ENCODE measurements around the gene PHKB. TPM values are rescaled to one million over a fixed set of nuclear protein-coding genes. Genes with fewer than 3 reads are reported as not detected.
"Not testable (repeated sequence)": the region's sequence is repeated elsewhere in the genome, so short reads cannot be mapped to it uniquely, and the experiment has no call there.

Gene PHKB
- total RNA-seq, 1 donor from 2014 or later = 94.2 TPM

DNA sequence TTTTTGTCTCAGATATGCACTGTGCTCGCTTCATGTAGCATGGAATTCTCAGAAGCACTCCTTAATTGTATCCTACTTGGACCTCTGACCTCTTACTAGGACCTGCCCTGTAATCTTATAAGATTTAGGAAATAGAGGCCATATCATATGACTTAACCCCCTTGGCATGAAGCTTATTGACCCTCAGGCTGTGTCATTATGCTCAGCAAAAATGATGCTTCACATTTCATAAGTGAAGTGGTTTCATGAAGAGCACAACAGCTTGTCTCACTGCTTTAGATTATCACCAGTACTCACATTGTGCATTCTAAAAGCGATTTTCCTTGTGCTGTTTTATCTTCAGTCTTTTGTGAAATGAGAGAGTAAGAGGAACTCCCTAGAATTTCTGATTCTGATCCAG lies 6.4 kb downstream of the PHKB start:
- intact Hi-C loops (cut with DNase I) = no loop called here
- ATAC-seq (no peak), DNase-seq (ENCODE audit: low spot score) (no peak)

GRCh38 chr16:47468070-47468689 lies 7.0 kb downstream of the PHKB start:
- intact Hi-C loops (cut with DNase I); ATAC-seq; DNase-seq (ENCODE audit: low spot score): not testable (repeated sequence)

DNA sequence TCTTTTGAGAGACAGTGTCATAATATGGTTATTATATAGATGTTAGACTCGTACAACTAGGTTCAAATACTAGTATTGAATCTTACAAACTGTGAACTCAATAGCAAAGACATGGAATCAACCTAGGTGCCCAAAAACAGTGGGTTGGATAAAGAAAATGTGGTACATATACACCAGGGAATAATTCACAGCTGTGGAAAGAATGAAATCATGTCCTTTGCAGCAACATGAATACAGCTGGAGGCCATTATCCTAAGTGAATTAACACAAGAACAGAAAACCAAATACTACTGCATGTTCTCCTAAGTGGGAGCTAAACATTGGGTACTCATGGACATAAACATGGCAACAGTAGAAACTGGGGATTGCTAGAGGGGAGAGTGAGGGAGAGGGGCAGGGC lies 8.1 kb downstream of the PHKB start:
- no peak for ATAC-seq
- DNase-seq (ENCODE audit: low spot score) = no peak
- intact Hi-C loops (cut with DNase I) = no loop called here

DNA sequence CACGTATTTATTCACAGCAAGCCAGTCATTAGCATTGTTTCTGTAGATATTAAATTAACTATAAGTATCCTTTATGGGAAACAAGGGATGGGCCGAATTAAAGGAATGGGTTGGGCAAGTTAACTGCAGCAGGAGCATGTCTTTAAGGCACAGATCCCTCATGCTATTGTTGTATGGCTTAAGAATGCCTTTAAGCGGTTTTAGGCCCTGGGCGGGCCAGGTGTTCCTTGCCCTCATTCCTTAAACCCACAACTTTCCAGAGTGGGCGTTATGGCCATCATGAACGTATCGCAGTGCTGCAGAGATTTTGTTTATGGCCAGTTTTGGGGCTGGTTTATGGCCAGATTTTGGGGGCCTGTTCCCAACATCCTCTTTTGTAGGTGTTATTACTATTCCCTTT lies 9.1 kb downstream of the PHKB start:
- ATAC-seq = no peak
- DNase-seq (ENCODE audit: low spot score) = no peak
- intact Hi-C loops (cut with DNase I) = no loop called here

DNA sequence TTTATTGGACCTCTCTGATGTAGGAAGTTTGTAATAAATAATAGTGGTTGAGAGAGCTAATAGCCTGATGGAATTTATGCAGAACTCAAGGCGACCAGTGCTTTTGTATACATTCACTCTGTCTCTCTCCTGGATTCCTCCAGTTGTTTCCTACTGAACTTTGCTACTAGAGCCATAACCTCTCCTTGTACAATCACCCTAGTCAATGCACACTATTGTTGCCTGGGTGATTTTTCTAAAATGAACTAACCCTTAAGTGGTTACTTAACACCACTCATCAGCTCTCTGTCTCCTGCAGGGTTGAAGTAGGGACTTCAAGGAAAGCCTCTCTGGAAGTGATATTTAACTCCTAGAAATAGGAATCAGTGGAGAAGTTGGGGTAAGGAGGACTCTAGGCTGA lies 9.7 kb downstream of the PHKB start:
- intact Hi-C loops (cut with DNase I) = no loop called here
- DNase-seq (ENCODE audit: low spot score) = no peak
- ATAC-seq = no peak

DNA sequence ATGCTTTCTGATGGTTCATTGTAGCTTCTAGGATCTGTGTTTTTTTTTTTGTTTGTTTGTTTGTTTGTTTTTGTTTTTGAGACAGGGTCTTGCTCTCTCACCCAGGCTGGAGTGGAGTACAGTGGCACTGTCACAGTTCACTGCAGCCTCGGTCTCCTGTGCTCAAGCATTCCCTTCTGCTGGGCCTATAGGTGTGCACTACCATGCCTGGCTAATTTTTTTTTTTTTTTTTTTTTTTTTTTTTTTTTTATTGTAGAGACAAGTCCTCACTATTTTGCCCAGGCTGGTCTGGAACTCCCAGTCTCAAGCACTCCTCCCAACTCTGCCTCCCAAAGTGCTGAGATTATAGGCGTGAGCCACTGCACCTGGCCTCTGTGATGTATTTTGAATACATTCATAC lies 11.9 kb downstream of the PHKB start:
- DNase-seq (ENCODE audit: low spot score); ATAC-seq; intact Hi-C loops (cut with DNase I): not testable (repeated sequence)

DNA sequence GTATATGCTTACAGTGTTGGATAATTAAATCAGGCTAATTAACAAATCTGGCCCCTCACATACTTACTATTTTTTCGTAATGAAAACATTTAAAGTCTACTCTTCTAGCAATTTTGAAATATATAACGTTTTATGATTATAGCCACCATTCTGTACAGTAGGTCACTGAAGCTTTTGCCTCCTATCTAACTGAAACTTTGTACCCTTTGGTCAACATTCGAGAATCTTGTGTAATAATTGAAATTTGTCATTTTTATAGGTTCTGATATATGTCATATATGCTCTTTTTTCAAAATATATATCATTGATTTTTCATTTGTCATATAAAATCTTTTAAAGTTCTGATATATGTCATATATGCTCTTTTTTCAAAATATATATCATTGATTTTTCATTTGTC lies 12.7 kb downstream of the PHKB start:
- DNase-seq (ENCODE audit: low spot score) (no peak), ATAC-seq (no peak)
- intact Hi-C loops (cut with DNase I) = no loop called here

DNA sequence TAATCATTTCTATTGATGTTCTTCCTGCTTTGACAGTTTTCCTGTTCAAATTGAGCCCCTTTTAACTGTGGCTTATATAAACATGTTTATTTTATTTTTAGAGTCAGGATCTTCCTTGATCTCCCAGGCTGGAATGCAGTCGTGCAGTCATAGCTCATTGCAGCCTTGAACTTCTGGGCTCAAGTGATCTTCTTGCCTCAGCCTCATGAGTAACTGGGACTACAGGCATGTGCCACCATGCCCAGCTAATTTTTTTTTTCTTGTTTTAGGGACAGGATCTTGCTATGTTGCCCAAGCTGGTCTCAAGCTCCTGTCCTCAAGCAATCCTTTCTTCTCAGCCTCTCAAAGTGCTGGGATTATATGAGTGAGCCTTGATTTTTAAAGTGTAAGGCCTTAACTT lies 14.7 kb downstream of the PHKB start:
- DNase-seq (ENCODE audit: low spot score) (no peak), ATAC-seq (no peak)
- intact Hi-C loops (cut with DNase I) = no loop called here

DNA sequence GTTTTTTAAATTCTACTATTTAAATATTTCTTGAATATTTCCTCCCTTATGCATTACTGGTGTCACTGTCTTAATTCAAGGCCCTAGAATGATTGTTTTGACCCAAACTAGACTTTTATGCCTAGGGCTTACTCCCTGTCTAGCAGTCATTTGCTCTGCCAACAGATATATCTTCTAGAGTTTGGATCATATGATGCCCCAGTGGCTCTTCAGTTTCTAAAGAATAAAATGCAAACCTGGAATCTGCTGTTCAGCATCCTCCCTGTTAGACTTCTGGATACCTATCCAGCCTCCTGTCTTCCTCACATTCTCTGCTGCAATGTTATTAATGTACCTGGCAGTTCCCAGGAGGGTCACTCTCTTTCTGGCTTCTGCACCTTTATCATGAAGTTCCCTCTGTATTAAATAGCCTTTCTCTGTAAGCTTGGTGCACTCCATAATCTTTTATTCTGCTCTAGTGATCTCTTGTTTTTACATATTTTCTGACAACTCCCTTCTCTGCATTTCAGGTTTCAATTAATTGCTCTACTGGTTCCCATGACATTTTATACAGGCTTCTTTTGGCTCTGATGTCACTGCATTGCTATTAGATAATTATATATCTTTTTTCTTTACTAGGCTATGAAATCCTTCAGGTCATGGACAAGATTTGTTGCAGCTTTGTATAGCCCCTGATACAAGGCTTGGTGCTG lies 15.7 kb downstream of the PHKB start:
- DNase-seq (ENCODE audit: low spot score) = no peak
- no peak for ATAC-seq
- intact Hi-C loops (cut with DNase I) = no loop called here

DNA sequence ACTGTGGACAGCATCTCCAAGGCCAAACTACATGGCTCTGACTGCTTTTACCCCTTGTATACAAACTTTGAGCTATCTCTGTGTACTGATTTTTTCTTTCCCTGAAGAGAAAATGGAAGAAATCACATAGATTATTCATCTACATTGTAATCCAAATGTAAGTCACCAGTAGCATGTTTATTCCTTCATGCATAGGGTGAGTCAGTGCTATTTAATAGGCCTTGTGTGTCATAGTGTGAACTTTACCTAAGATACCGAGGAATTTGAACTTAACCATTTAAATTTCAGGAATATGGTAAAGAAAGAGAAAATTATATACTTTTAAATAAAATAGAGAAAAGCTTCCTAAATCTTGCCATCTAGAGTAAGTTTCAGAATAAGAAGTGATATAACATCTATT lies 16.5 kb downstream of the PHKB start:
- intact Hi-C loops (cut with DNase I) = no loop called here
- ATAC-seq (no peak), DNase-seq (ENCODE audit: low spot score) (no peak)

DNA sequence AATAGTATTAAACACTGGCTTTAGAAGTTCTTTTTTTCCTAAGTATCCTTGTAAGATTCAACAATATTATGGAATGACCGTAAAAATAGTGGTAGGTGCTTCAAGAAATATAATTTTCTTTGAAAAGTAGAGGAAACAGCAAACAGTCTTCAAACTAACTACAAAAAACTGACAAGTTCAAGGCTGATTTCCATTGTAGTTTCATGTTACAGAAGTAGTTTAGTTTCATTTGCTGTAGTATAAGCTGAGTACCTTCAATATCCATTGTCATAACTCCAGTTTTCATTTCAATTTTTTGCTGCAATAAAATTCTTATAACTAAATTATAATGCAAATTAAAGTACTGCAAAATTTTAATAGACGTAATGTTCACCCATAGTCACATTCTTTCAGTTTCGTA lies 19.3 kb downstream of the PHKB start:
- ATAC-seq (no peak), DNase-seq (ENCODE audit: low spot score) (no peak)
- intact Hi-C loops (cut with DNase I) = no loop called here

DNA sequence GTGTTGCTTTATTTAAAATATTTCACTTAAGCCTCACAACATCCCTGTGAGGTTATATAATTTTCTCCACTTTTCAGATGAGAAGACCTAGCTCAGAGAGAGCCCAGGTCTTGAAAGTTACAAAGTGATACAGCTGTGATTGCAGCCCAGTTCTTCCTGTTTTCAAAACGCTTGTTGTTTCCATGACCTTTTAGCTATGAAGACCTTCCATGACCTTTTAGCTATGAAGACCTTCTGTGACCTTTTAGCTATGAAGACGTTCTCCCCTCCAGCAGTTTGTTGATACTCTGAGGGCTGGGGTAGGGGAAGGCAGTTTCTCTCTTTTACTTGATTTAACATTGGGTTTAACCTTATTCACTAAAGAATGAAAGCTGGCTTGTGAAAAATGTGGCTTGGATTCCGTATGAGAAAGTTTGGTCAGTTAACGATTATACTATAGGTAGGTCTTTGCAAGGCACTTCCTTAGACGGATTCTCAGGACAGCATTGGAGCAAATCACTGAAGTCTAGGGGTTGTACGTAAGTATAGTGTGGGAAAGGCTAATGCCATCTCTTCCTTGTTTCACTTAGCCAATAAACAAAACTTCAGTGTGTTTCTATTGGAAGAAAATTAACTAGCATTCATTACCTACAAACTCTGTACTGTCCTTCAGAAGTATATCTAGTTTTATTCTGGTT lies 20.7 kb downstream of the PHKB start:
- intact Hi-C loops (cut with DNase I) = no loop called here
- DNase-seq (ENCODE audit: low spot score) (no peak), ATAC-seq (no peak)

GRCh38 chr16:47483616-47484015 lies 22.5 kb downstream of the PHKB start:
- DNase-seq (ENCODE audit: low spot score) (no peak), ATAC-seq (no peak)
- intact Hi-C loops (cut with DNase I) = no loop called here

GRCh38 chr16:47486856-47487255 lies 25.7 kb downstream of the PHKB start:
- DNase-seq (ENCODE audit: low spot score) (no peak), ATAC-seq (no peak)
- intact Hi-C loops (cut with DNase I) = no loop called here

- DNase-seq (ENCODE audit: low spot score) (no peak), ATAC-seq (no peak)
- intact Hi-C loops (cut with DNase I) = no loop called here
These were observed 26.9 kb downstream of the PHKB start for GRCh38 chr16:47488051-47488450.

GRCh38 chr16:47490471-47490870 lies 29.3 kb downstream of the PHKB start:
- DNase-seq (ENCODE audit: low spot score) = no peak
- intact Hi-C loops (cut with DNase I) = no loop called here
- no peak for ATAC-seq

GRCh38 chr16:47492036-47492427 lies 30.9 kb downstream of the PHKB start:
- ATAC-seq (no peak), DNase-seq (ENCODE audit: low spot score) (no peak)
- intact Hi-C loops (cut with DNase I) = no loop called here

GRCh38 chr16:47492428-47493377 lies 31.6 kb downstream of the PHKB start:
- intact Hi-C loops (cut with DNase I) = no loop called here
- ATAC-seq = peak; percentile 100
- peak; percentile 79 for DNase-seq (ENCODE audit: low spot score)
